Measurements from ENCODE around the gene SERPINB6.
"Not testable (repeated sequence)": the region's sequence is repeated elsewhere in the genome, so short reads cannot be mapped to it uniquely, and the experiment has no call there.

SERPINB6 gene

DNA sequence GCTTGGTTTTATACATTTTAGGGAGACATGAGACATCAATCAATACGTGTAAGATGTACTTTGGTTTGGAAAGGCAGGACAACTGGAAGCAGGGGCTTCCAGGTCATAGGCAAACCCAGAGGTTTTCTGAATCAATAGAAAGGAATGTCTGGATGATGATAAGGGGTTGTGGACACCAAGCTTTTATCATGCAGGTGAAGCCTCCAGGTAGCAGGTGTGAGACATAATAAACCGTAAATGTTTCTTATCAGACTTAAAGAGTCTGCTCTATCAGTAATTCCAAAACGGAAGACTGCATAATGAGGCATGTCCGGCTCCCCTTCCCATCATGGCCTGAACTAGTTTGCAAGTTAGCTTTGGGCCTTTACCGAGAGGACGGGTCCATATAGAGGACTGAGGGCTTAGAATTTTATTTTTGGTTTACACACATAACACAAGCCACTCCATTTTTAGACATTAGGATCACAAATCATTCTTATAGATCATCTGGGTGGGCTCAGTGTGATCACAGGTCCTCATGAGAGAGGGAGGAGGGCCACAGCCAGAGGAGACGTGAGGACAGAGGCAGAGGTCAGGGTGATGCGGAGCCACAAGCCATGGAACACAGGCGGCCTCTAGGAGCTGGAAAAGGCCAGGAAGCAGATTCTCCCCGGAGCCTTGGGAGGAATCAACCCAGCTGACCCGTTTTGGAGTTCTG lies 57.6 kb downstream of the SERPINB6 start:
- DNase-seq (ENCODE audit: low read depth): no peak

DNA sequence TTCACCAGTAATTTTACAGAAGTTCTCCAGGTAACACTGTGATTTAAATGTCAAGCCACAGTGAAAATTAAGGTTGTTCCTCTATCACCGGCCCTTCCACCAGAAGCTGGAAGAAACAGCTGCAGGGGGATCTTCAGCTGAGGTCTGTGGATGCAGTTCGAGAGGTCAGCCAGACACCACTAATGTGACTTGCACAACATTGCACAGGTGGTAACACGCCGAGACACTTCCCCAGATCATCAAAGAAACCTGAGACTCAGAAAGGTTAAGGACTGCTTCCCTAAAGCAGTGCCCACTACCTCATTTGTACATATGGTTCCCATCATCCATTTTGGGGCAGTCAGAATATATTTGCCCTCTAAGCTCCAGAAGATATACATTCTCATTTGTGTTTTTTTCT lies 60.2 kb downstream of the SERPINB6 start:
- DNase-seq (ENCODE audit: low read depth): no peak

DNA sequence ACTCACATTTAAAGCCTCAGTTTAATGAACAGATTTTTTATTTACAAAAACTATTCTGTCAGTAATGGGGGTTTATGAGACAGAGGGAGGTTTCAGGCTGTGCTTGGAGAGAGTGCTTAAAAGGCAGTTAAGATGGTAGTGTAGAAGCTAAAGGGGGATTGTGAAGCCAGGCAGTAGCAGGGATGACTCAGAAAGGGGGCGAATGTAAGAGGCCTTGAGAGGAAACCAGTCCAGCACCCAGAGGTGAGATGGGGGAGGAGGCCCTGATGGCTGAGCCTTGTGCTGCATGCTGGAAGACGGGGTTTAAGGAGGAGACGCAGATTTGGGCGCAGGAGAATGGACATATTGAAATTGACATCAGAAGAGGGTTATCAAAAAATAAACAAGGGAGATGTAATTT lies 61.6 kb downstream of the SERPINB6 start:
- DNase-seq (ENCODE audit: low read depth): no peak

DNA sequence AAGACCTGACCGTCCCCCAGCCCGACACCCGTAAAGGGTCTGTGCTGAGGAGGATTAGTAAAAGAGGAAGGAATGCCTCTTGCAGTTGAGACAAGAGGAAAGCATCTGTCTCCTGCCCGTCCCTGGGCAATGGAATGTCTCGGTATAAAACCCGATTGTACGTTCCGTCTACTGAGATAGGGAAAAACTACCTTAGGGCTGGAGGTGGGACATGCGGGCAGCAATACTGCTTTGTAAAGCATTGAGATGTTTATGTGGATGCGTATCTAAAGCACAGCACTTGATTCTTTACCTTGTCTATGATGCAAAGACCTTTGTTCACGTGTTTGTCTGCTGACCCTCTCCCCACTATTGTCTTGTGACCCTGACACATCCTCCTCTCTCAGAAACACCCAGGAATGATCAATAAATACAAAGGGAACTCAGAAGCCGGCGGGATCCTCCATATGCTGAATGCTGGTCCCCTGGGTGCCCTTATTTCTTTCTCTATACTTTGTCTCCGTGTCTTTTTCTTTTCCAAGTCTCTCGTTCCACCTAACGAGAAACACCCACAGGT lies 62.2 kb downstream of the SERPINB6 start:
- DNase-seq (ENCODE audit: low read depth): not testable (repeated sequence)

DNA sequence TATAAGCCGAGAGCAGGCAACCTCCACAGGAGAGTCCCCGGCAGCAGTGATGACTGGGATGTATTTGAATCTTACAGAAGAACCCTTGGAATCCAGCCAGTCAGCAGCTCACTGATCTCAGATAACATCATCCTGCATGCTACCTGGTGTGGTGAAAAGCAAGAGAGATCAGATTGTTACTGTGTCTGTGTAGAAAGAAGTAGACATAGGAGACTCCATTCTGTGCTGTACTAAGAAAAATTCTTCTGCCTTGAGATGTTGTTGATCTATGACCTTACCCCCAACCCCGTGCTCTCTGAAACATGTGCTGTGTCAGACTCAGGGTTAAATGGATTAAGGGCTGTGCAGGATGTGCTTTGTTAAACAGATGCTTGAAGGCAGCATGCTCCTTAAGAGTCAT lies 62.9 kb downstream of the SERPINB6 start:
- DNase-seq (ENCODE audit: low read depth): not testable (repeated sequence)

DNA sequence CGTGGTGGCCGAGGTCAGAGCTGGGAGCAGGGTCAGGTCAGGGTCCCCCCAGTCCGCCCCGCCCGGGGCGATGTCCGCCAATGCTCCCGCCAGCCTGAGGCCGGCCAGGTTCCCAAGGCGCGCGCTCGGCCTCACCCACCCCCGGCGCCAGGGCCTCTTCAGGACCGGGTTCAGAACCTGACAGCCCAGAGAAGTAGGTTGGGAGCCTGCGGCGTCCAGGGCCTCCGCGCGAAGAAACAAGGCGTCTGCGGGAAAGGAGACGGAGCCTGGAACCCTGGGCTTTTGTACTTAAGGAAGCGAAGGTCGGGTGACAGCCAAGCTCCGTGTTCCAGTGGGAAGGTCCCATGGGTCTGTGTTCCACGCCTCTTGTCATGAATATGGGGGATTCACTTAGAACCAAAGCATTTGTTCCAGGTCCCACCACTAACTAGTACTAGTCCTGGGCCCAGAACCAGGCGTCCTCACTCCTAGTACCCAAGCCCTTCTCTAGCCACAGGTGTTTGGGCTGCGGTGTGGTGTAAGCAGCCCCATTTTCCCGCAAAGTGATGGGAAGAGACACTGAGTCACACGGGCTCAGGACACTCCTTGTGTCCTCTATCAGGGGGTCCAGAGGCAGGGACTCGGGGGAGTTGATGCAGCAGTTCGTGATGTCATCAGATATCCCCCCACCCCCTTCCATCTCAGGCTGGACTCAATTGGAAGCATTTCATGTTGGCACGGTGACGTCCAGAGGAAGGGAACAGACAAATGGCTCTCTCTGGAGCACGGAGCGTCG lies 67.8 kb downstream of the SERPINB6 start:
- not testable (repeated sequence) for DNase-seq (ENCODE audit: low read depth)

DNA sequence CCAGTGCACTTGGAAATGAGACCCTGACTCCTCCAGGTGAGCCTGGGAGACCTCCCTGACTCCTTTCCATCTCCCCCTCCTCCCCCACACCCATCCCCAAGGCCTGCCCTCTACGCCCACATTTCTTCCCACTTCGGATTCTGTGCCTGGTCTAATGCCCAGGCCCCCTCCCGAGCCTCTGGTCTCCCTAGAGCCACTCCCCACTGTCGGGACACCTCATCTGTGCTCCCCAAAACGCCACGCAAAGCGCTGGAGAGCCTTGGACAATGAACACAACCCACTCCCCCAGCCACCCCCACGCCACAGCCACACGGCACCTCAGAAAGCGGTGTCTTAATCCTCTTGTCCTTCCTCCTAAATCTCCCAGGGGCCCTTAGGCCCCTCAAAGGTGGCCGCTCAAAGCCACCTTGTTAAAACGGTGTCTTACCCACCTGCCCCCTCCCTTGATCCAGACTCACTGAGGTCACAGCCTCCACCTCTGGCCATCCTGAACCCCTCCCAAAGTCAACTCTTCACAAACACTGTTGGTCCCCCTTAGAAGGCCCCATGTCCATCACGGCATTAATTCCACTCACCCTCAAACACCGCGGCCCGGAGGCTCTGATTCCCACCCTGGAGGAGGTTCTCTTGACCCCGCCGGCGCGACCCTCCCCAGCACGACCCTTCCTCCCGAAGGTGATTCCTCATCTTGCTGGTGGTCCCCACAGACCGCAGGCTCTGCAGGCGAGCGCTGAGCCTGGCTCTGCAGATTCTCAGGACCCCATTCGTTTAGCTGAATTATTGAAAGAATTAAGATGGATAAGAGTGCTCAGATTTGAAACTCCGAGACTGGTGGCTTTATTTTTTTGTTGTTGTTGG lies 69.5 kb downstream of the SERPINB6 start:
- not testable (repeated sequence) for DNase-seq (ENCODE audit: low read depth)

DNA sequence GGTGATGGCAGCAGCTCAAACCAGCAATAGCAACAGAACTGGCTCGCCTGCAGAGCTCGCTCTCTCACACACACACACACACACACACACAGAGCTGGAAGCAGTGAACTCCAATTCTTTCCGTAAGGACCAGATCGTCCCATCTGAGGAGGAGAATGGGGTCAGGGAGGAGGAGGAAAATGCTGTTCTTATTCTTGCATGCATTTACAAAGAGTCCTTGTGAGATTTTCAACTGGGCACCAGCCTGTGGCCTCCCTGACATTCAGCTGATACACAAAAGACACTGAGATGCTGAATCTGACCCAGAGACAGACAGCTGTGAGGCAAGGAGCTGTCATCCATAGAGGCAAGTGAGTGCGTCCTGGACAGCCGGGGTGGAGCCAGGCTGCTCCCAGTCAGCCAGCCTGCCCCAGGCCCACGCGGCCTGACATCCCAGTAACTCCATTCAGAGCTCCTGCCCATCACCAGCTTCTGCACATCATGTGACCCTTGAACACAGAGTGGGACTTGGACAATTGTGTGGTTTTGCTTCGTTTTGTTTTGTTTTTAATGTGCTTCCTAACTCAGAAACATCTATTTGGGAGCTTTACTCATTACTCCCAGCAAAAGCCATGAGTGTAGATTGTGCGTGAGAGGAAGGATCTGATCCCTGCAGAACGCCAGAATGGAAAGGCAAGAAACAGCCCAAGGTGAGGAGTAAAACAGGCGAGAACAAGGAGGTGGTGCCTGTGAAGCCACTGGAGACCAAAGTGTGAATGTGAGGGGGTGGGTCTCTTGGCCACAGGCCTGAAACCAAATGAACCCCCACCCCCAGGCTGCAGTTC lies 70.3 kb downstream of the SERPINB6 start:
- no peak for DNase-seq (ENCODE audit: low read depth)

DNA sequence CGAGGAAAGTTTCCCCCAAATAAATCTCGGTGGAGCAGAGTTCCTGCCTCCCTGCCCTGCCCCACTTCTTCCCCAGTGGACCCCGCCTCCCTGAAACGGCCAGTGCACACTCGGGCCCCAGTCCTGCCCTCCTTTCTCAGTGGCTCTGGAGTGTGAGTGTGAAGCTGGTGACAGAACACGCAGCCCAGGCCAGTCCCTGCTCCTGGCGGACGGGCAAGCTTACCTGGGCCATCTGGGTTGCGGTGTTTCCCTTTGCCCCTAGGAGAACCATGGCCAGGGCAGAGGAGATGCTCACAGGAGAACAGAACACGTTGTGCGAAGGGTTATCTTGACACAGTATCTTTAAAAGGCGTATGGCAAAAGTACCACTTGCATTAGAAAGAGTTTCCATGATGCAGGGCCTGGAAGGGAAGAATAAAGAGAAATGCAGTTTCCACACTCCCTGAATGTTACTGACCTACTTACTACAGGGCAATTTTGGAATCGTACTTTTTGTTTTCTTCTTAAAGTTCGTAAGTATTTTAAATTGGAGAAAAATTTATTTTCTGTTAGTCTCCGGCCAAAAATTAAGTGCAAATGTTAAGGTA lies 71.1 kb downstream of the SERPINB6 start:
- DNase-seq (ENCODE audit: low read depth): no peak

DNA sequence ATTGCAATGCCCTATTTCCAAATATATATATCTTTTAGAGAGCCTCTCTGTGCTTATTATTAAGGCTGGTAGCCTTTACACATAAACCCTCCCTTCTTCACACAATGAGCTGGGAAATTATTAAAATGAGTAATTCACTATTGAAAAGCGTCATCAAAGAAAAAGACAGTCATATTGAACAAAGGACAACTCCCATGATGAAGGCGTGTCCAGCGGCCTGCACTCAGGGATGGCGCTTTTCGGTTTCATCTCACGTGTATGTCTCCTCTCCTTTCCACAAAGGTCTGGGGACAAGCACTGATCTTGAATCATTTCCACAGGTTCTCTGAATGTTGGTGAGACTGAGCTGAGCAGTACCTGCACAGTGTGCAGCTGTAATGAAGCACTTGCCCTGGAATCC lies 71.8 kb downstream of the SERPINB6 start:
- no peak for DNase-seq (ENCODE audit: low read depth)

Measured in activated T-cell treated with anti-CD3 and anti-CD28 coated beads for 48 hours (primary cell).